ENCODE data around the gene LRRC4. TPM values are rescaled to one million over a fixed set of nuclear protein-coding genes. Genes with fewer than 3 reads are reported as not detected.
A peak's percentile ranks its signal among the peaks of the same experiment; 100 is the strongest.

LRRC4 gene, protein sequence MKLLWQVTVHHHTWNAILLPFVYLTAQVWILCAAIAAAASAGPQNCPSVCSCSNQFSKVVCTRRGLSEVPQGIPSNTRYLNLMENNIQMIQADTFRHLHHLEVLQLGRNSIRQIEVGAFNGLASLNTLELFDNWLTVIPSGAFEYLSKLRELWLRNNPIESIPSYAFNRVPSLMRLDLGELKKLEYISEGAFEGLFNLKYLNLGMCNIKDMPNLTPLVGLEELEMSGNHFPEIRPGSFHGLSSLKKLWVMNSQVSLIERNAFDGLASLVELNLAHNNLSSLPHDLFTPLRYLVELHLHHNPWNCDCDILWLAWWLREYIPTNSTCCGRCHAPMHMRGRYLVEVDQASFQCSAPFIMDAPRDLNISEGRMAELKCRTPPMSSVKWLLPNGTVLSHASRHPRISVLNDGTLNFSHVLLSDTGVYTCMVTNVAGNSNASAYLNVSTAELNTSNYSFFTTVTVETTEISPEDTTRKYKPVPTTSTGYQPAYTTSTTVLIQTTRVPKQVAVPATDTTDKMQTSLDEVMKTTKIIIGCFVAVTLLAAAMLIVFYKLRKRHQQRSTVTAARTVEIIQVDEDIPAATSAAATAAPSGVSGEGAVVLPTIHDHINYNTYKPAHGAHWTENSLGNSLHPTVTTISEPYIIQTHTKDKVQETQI
- total RNA-seq (3.2 TPM), polyA plus RNA-seq (0.98 TPM)

DNA sequence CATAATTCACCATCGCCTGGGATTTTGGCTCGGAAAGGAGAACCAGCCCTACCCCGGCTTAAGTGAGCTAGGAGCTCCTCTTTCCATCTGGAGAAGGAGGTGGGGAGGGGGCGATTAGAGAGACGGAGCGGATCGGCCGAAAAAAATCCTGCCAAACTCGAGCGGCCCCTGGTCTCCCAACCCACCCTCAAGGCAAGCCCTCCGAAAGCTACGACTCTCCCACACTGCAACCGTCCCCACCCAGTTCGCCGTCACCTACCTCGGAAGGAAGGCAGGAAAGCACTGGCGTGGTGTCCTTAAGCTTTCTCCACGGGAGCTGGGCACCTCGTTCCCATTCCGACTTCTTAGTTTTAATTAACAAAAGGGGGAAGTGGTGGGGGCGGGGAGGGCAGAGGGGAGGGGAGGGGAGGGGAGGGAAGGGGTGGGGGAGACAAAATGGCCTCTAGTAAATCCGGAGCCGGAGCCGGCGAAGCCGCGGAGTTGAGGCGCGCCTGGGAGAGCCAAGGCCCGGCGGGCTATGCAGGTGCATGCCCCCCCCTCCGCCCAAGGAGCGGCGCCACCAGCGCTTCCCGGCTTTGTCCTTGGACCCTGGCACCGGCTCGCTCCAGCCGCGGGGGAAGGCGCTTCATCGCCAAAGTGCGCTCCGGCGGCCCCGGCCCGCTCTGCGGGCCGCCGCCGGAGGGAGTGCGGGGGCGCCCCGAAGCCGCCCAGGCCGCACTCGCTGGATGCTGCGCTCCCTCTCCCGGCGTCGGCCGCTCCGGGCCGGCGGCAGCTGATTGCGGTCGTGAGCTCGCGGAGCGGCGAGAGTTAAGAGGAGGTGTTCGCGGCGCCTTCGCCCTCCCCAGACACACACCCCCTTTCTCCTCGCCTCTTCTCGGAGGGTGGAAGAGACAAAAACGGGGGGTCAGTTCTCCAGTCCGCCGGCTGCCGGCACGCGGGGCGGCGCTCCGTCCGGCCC is at the start of gene LRRC4:
LRRC4 (minus strand) TSS at position 784 of the 958 bp plus-strand sequence. CDS start 797 bp downstream, outside the sequence.
- H3K36me3 ChIP-seq (ENCODE audit: insufficient read depth) = no peaks in the 10 kb centered on the region
- peaks cover 2% of the 10 kb centered on the region for H3K4me1 ChIP-seq (ENCODE audit: insufficient read depth)
- 14% methylated on average over 87 of the region's 87 CpGs for WGBS
- peak within 1 kb of the TSS; percentile 75 for H3K4me3 ChIP-seq (ENCODE audit: low read depth, low read length)
- H3K27ac ChIP-seq (ENCODE audit: low read depth) = no peak within 1 kb of the TSS
- DNase-seq (ENCODE audit: extremely low spot score) = no peak

DNA sequence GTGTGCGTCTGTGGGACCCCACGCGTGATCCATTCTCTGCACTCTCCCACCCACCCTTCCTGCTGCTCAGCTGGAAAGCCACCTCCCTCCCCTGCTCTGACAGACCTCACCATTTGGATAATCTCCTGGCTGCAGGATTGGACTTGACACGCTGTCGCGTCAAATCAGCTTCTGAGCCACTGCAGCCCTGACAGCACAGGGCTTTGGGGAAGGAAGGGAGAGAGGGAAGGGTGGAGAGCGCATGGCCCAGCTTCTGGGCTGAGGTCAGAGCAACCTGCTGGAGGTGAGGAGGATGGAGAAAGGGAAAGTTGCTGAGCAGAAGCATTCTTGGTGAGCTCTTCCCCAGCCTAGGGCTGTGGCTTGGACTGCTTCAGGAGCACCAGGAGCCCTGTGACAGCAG is 48.9 kb upstream of the LRRC4 start:
- H3K4me1 ChIP-seq (ENCODE audit: insufficient read depth) = no peaks in the 10 kb centered on the region
- no peaks in the 10 kb centered on the region for H3K36me3 ChIP-seq (ENCODE audit: insufficient read depth)
- no peak overlapping the region for H3K4me3 ChIP-seq (ENCODE audit: low read depth, low read length)
- no peak overlapping the region for H3K27ac ChIP-seq (ENCODE audit: low read depth)
- WGBS = 91% methylated on average over 7 of the region's 7 CpGs
- no peak for DNase-seq (ENCODE audit: extremely low spot score)

DNA sequence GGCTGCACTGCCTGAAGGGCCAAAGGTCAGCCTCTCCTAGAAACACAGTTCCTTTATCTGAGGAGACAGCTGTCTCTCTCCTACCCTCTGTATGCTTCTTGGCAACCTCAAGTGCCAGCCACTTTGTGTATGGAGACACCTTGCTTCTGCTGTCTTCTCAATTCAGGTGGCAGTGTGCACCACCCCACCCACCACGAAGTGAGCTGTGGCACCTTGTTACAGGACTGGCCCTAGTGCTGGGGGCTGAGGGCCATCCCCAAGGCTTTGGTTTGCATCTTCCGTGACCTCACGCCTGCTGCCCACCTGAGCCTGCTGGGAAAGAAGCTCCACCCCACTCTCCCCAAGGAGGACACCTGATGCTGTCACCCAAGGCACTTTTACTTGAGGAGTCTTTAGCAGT is 47.1 kb upstream of the LRRC4 start:
- no peak for DNase-seq (ENCODE audit: extremely low spot score)
- H3K36me3 ChIP-seq (ENCODE audit: insufficient read depth) = peaks cover 3% of the 10 kb centered on the region
- no peaks in the 10 kb centered on the region for H3K4me1 ChIP-seq (ENCODE audit: insufficient read depth)
- no peak overlapping the region for H3K27ac ChIP-seq (ENCODE audit: low read depth)
- H3K4me3 ChIP-seq (ENCODE audit: low read depth, low read length) = no peak overlapping the region
- 96% methylated on average over 3 of the region's 3 CpGs for WGBS

DNA sequence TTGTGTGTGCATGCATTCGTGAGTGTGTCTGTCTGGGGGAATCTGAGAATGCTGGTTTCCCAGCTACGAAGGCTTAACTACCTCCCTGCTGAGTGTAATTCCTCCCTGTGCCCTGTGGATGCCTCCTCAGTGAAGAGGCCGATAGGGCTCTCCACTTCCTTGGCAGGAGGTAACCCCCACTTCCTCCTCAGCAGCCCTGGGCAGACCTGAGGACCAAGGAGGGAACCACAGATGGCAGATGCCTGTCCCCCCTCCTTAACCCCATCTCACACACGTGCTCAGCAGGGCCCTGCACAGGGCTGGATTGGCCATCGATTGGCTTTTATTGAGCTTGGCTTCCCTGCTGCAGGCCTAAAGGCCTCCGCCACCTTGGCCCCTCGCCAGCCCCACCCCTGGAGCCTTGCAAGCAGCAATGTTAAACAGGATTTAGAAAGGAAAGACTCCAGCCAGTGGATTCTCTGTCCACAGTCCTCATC is 45.6 kb upstream of the LRRC4 start:
- Histone ChIP-seq H3K27ac (ENCODE audit: low read depth) (no peak overlapping the region), H3K4me3 (ENCODE audit: low read depth, low read length) (no peak overlapping the region), H3K4me1 (ENCODE audit: insufficient read depth) (no peaks in the 10 kb centered on the region), H3K36me3 (ENCODE audit: insufficient read depth) (peaks cover 3% of the 10 kb centered on the region)
- 32% methylated on average over 7 of the region's 7 CpGs for WGBS
- no peak for DNase-seq (ENCODE audit: extremely low spot score)

DNA sequence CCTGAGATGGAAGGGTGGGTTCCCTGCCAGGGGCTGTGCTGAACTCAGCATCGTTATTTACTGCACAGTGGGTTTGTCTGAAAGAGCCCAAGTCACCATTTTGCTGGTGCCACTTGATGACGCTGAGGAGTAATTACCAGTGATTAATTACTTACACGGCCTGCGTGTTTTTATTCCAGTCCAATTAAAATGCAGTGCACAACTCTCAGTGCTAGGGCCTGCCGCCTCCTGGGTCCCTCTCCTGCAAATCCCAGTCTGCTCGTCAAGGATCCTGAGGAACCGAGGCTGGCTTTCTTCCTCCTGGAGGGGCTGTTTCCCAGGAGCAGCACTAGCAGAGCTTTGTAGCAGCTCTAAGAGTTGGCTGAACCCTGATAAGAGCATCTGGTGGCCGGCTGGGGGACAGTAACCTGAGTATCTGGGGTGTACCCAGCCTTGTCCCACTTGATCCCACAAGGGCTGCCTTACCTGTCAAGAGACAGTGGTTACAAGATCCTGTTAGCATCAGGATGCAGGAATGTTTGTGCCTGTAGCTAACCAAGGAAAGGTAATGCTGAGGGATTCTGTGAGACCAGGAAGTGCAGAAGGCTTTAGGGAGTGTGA is 45.1 kb upstream of the LRRC4 start:
- no peak for DNase-seq (ENCODE audit: extremely low spot score)
- Histone ChIP-seq H3K4me3 (ENCODE audit: low read depth, low read length) (no peak overlapping the region), H3K4me1 (ENCODE audit: insufficient read depth) (no peaks in the 10 kb centered on the region), H3K27ac (ENCODE audit: low read depth) (no peak overlapping the region), H3K36me3 (ENCODE audit: insufficient read depth) (peaks cover 3% of the 10 kb centered on the region)
- 82% methylated on average over 8 of the region's 8 CpGs for WGBS

DNA sequence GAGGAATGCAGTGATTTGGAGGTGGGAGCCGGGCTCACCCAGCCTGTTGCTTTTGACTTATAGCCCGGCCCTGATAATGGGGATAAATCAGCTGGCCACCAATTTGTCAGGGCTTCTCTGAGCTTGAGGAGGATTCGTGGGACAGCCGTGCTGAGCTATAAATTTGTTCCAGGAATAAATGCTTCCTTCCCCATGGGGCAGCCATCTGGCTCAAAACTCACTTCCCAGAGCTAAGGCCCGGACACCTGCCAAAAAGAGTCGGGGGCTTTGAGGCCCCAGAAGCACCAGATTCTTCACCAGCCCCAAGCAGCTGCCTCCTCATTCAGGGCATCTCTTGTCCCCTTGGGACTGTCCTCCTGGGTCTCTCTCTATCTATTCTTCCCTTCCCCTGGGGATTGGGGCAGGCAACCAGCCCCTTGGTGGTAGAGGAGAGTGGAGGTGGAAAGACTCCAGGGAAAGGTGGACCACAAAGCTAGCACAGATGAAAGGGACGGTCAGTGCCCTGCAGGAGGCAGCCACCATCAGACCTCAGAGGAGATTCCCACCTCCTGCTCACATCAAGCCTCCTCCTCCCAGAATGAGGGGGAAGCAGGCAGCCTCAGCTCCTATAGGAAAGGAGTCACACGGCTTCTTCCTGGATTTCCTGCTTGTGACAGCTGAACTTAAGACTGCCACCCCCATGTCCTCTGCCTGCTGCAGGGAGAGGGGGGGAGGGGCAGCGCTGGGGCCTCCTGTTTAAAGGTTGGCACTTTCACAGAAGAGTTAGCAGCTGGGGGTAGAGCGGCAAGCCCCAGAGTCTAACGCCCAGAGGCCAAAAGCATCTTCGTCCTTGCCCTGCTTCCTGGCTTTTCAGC is 44.2 kb upstream of the LRRC4 start:
- Histone ChIP-seq H3K36me3 (ENCODE audit: insufficient read depth) (peaks cover 3% of the 10 kb centered on the region), H3K4me1 (ENCODE audit: insufficient read depth) (no peaks in the 10 kb centered on the region), H3K27ac (ENCODE audit: low read depth) (no peak overlapping the region), H3K4me3 (ENCODE audit: low read depth, low read length) (no peak overlapping the region)
- WGBS = 79% methylated on average over 12 of the region's 12 CpGs
- no peak for DNase-seq (ENCODE audit: extremely low spot score)

DNA sequence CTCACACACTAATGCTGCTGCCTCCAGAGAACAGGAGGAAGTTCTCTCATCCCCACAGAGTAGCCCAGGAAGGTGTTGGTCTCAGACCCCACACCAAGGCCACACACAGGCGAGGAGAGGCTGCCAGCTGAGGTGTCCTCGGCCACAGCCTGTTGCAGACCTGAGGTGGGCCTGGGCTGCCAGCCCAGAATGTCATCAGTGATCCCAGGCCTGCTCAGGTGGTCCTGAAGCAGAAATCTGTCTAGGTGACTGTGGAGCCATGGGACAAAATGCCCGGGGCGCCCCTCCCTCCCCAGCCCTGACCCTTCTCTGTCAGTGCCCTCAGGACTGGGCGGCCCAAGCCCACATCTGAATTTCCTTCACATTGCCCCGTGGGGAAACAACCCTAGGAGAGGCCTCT is 43.5 kb upstream of the LRRC4 start:
- 86% methylated on average over 6 of the region's 6 CpGs for WGBS
- peaks cover 3% of the 10 kb centered on the region for H3K36me3 ChIP-seq (ENCODE audit: insufficient read depth)

DNA sequence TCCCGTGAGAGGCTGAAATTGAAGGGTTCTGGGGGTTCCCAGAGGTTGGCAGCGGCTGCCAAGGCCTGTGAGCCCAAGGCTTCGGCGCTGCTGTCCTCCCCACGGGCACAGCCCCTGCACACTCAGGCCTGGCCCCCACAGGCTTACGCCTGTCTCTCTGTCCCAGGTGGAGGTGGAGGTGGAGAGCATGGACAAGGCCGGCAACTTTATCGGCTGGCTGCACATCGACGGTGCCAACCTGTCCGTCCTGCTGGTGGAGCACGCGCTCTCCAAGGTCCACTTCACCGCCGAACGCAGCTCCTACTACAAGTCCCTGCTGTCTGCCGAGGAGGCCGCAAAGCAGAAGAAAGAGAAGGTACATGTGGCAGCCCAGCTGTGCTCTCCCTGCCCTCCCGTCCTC is 43.1 kb upstream of the LRRC4 start:
- 89% methylated on average over 19 of the region's 19 CpGs for whole genome bisulfite sequencing
- Histone ChIP-seq H3K4me3 (ENCODE audit: low read depth, low read length) (no peak overlapping the region), H3K27ac (ENCODE audit: low read depth) (no peak overlapping the region), H3K4me1 (ENCODE audit: insufficient read depth) (no peaks in the 10 kb centered on the region), H3K36me3 (ENCODE audit: insufficient read depth) (peaks cover 3% of the 10 kb centered on the region)
- DNase-seq (ENCODE audit: extremely low spot score) = no peak

More for the DNA sequence above, 43.5 kb upstream of the LRRC4 start:
- DNase-seq (ENCODE audit: extremely low spot score) = no peak
- Histone ChIP-seq H3K4me3 (ENCODE audit: low read depth, low read length) (no peak overlapping the region), H3K4me1 (ENCODE audit: insufficient read depth) (no peaks in the 10 kb centered on the region), H3K27ac (ENCODE audit: low read depth) (no peak overlapping the region)

DNA sequence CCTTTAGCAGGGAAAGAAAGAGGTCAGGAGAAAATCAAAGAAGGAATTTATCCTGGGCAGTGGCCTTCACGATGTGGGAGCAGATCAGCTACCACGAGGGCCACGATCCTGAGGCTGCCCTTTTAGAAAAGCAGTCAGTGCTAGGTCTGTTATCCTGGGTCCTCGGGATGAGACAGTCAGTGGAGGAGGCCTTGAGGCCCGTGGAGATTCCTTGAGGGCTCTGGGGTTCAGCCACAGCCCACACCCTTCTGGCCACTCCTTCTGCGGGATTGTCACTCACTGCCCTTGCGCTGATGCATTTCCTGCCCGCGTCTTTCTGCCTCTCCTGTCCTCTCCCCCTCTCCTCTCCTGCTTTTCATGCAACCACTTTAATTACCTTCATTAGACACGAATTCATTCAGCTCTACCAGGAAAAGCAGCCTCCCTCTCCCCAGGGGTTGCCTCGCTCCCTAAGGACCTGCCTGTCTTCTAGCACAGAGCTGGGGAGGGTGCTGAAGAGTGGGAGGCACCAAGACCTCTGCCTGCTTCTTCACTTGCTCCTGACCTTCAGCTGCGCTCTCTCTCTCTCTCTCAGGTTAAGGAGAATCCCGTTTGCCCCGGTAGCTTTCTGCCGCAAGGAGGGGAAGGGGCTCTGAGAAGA is 42.6 kb upstream of the LRRC4 start:
- H3K4me3 ChIP-seq (ENCODE audit: low read depth, low read length) = no peak overlapping the region
- peaks cover 3% of the 10 kb centered on the region for H3K36me3 ChIP-seq (ENCODE audit: insufficient read depth)
- no peak overlapping the region for H3K27ac ChIP-seq (ENCODE audit: low read depth)
- WGBS = 85% methylated on average over 15 of the region's 15 CpGs
- H3K4me1 ChIP-seq (ENCODE audit: insufficient read depth) = no peaks in the 10 kb centered on the region
- no peak for DNase-seq (ENCODE audit: extremely low spot score)

DNA sequence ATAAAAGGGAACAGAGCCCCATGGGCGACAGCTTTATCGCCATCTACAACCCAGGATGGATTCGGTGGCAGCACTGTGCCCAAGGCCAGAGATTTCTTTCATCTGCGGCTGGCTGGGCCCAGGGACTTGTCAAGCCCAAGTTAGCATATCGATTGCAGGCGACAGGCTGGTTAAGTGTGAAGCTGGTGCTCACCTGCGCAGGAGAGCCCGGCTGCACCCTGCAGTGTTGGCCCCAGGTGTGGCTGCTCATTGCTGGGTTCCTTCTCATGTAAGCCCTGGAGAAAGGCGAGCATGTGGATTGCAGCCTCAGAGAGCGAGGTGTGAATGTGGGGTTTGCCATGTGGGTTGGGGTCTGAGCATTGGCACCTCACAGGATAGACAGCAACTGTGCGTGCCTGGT is 40.6 kb upstream of the LRRC4 start:
- no peak overlapping the region for H3K27ac ChIP-seq (ENCODE audit: low read depth)

DNA sequence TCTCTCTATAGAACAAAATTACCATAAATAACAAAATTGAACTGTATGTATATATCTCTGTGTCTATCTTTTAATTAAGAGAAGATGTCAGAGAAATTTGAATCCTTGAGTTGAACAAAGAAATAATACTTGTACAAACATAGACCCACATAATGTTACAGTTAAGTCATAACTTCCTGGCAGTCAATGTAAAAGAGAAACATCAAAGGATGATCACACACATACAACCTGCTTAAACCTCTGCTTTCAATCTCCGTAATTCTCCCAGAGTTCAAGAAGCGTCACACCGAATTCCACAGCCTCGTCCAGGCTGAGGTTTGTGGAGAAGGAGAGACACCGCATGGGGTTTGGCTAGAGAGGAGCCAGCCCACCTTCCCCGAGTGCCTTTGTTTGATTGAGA is 40.1 kb upstream of the LRRC4 start:
- H3K4me3 ChIP-seq (ENCODE audit: low read depth, low read length) = no peak overlapping the region
- H3K27ac ChIP-seq (ENCODE audit: low read depth) = no peak overlapping the region
- no peak for DNase-seq (ENCODE audit: extremely low spot score)
- H3K36me3 ChIP-seq (ENCODE audit: insufficient read depth) = peaks cover 3% of the 10 kb centered on the region
- H3K4me1 ChIP-seq (ENCODE audit: insufficient read depth) = no peaks in the 10 kb centered on the region
- 88% methylated on average over 6 of the region's 6 CpGs for WGBS

More for the DNA sequence above, 40.6 kb upstream of the LRRC4 start:
- 85% methylated on average over 11 of the region's 11 CpGs for WGBS
- DNase-seq (ENCODE audit: extremely low spot score) = no peak
- peaks cover 3% of the 10 kb centered on the region for H3K36me3 ChIP-seq (ENCODE audit: insufficient read depth)
- no peak overlapping the region for H3K4me3 ChIP-seq (ENCODE audit: low read depth, low read length)
- no peaks in the 10 kb centered on the region for H3K4me1 ChIP-seq (ENCODE audit: insufficient read depth)
